Measurements from ENCODE around the gene TCN2. TPM values are rescaled to one million over a fixed set of nuclear protein-coding genes. Genes with fewer than 3 reads are reported as not detected.

TCN2 gene
- total RNA-seq, 1 donor from 2014 or later: 1.1 TPM

DNA sequence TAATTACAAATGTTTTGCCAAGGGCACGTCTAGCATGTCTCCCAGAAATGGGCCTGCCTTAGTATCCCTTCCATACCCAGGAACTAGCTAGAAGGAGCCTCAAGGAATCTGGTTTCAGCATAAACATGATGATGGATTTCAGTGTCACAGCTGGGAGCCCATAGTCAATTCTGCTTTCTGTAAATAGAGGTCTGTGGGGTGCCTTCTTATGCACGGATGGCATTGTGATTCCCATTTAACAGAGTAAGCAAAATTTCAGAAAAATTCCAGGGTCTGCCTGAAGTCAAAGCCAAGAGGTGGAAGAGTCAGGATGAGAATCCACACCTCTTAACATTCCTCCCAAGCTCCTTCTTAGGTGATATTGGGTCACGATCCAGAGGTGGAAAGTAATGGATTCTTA lies 48.6 kb downstream of the TCN2 start:
- DNase-seq (ENCODE audit: low read depth) (no peak), FAIRE-seq (no peak)
- Histone ChIP-seq H3K4me3 (ENCODE audit: low read depth, low read length) (no peak overlapping the region), H3K36me3 (ENCODE audit: control insufficient read depth, insufficient read depth, low read length) (no peaks in the 10 kb centered on the region), H3K27me3 (ENCODE audit: control insufficient read depth, insufficient read depth, low read length) (no peaks in the 10 kb centered on the region)
- no peak for TF ChIP-seq CTCF (IDR thresholded peaks at IDR 0.05; ENCODE audit: insufficient read depth, low read length, severe bottlenecking)

DNA sequence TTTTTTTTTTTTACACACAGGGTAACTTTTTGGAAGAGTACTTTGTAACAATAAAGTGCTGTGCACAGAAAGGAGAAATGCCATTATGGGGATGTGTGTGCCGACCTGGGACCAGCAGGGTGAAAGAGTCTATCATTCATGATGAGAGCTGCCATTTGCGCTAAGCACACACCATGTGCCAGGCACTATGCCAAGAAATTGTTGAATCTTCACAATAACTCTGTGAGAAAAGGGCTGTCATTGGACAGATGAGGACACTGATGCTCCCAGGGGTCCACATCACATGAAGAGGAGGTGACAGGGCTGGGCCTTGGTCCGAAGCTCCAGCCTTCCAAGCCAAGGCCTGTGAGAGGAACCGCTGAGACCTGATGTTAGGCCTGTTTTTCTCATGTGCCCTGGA lies 55.1 kb downstream of the TCN2 start:
- TF ChIP-seq CTCF (IDR thresholded peaks at IDR 0.05; ENCODE audit: insufficient read depth, low read length, severe bottlenecking): no peak
- FAIRE-seq (peak; percentile 23), DNase-seq (ENCODE audit: low read depth) (no peak)
- peaks cover 3% of the 10 kb centered on the region for H3K36me3 ChIP-seq (ENCODE audit: control insufficient read depth, insufficient read depth, low read length)
- H3K27me3 ChIP-seq (ENCODE audit: control insufficient read depth, insufficient read depth, low read length): no peaks in the 10 kb centered on the region
- H3K4me3 ChIP-seq (ENCODE audit: low read depth, low read length): no peak overlapping the region

- no peak for FAIRE-seq
- no peak for DNase-seq (ENCODE audit: low read depth)
- peaks cover 3% of the 10 kb centered on the region for H3K36me3 ChIP-seq (ENCODE audit: control insufficient read depth, insufficient read depth, low read length)
- no peak for TF ChIP-seq CTCF (IDR thresholded peaks at IDR 0.05; ENCODE audit: insufficient read depth, low read length, severe bottlenecking)
- no peak overlapping the region for H3K4me3 ChIP-seq (ENCODE audit: low read depth, low read length)
- H3K27me3 ChIP-seq (ENCODE audit: control insufficient read depth, insufficient read depth, low read length): no peaks in the 10 kb centered on the region
Measured at GRCh38 chr22:30664798-30665197, 57.8 kb downstream of the TCN2 start.

DNA sequence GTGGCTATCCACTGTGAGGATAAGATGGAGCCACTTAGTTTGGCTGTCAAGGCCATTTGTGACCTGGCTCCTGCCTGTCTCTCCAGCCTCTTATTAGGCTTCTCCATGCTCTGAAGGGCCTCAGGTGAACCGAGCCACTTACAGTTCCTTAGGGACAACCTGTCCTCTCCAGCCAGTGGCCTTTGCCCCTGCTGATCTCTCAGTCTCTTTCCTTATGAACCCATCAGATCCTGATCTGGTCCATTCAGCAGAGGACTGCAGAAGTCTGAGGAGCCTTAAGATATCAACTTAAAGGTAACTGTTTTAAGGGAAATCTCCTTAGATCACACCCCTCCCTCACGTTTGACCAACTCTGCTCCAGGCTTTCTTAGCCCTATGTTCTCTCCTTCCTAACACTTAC lies 58.3 kb downstream of the TCN2 start:
- H3K27me3 ChIP-seq (ENCODE audit: control insufficient read depth, insufficient read depth, low read length): no peaks in the 10 kb centered on the region
- peaks cover 3% of the 10 kb centered on the region for H3K36me3 ChIP-seq (ENCODE audit: control insufficient read depth, insufficient read depth, low read length)
- TF ChIP-seq CTCF (IDR thresholded peaks at IDR 0.05; ENCODE audit: insufficient read depth, low read length, severe bottlenecking): no peak
- no peak overlapping the region for H3K4me3 ChIP-seq (ENCODE audit: low read depth, low read length)
- DNase-seq (ENCODE audit: low read depth) (no peak), FAIRE-seq (no peak)

GRCh38 chr22:30665786-30666185 lies 58.8 kb downstream of the TCN2 start:
- no peak for FAIRE-seq
- TF ChIP-seq CTCF (IDR thresholded peaks at IDR 0.05; ENCODE audit: insufficient read depth, low read length, severe bottlenecking): no peak
- peak; percentile 30 for DNase-seq (ENCODE audit: low read depth)

DNA sequence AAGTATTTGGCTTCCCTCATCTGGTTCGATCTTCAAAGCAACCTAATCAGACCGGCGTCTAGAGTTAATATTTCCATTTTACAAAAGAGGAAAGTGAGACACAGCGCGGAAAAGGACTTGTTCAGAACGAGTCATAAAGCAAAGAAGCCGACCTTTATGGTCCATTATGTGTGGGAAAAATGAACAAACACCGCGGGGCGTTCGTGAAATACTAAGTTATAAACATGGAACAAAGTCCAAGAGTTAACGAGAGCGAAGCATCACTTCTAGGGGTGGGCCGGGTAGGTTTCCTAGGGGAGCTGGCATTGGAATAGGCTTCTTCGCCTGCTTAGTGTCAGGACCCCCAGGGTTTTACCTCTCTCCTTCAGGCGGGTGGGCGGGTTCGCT lies 60.1 kb downstream of the TCN2 start:
- Histone ChIP-seq H3K36me3 (ENCODE audit: control insufficient read depth, insufficient read depth, low read length) (peaks cover 1% of the 10 kb centered on the region), H3K4me3 (ENCODE audit: low read depth, low read length) (peak overlapping the region; percentile 70), H3K27me3 (ENCODE audit: control insufficient read depth, insufficient read depth, low read length) (no peaks in the 10 kb centered on the region)
- no peak for TF ChIP-seq CTCF (IDR thresholded peaks at IDR 0.05; ENCODE audit: insufficient read depth, low read length, severe bottlenecking)
- DNase-seq (ENCODE audit: low read depth): no peak
- FAIRE-seq: no peak

More at GRCh38 chr22:30665786-30666185, 58.8 kb downstream of the TCN2 start:
- no peaks in the 10 kb centered on the region for H3K27me3 ChIP-seq (ENCODE audit: control insufficient read depth, insufficient read depth, low read length)
- peaks cover 3% of the 10 kb centered on the region for H3K36me3 ChIP-seq (ENCODE audit: control insufficient read depth, insufficient read depth, low read length)
- H3K4me3 ChIP-seq (ENCODE audit: low read depth, low read length): no peak overlapping the region

Measured in bronchial epithelial cell (primary cell).